ENCODE results near the gene GIMAP5.

GRCh38 chr7:150753239-150753638 is 16.0 kb downstream of the GIMAP5 start:
- TF ChIP-seq, protein P1, sequence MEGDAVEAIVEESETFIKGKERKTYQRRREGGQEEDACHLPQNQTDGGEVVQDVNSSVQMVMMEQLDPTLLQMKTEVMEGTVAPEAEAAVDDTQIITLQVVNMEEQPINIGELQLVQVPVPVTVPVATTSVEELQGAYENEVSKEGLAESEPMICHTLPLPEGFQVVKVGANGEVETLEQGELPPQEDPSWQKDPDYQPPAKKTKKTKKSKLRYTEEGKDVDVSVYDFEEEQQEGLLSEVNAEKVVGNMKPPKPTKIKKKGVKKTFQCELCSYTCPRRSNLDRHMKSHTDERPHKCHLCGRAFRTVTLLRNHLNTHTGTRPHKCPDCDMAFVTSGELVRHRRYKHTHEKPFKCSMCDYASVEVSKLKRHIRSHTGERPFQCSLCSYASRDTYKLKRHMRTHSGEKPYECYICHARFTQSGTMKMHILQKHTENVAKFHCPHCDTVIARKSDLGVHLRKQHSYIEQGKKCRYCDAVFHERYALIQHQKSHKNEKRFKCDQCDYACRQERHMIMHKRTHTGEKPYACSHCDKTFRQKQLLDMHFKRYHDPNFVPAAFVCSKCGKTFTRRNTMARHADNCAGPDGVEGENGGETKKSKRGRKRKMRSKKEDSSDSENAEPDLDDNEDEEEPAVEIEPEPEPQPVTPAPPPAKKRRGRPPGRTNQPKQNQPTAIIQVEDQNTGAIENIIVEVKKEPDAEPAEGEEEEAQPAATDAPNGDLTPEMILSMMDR (IDR thresholded peaks at IDR 0.05), result no peak
- no peak for TF ChIP-seq POLR2A (IDR thresholded peaks at IDR 0.05)
